GM19452 (cell line): ENCODE results near the gene SPAG7.
"Not testable (repeated sequence)": the region's sequence is repeated elsewhere in the genome, so short reads cannot be mapped to it uniquely, and the experiment has no call there.

Experiments used
- ATAC-seq: cut with Tn5 transposase; IDR thresholded peaks from one replicate; pipeline ENCODE4 v1.9.1; 2021; ENCODE audit not compliant: unreplicated experiment

SPAG7 gene

GRCh38 chr17:4938688-4939545 lies 28.7 kb downstream of the SPAG7 start:
- ATAC-seq = no peak

DNA sequence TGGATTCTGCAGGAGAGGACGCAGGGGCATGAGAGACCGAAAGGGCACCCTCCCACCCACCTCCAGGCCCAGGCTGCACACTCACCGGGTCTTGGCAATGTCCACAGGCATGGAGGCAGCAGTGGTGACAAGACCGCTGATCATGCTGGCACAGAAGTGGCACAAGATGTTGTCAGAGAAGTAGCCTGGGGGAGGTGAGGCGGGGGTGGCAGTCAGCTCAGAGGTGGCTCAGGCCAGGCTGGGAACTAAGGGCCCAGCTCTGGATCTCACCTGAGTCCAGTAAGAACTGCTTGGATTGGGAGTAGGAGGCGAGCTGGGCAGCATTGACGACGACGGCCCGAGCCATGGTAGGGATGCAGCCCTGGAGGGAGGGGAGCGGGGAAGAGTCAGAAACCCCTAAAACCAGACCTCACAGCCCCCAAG lies 29.5 kb downstream of the SPAG7 start:
- no peak for ATAC-seq

GRCh38 chr17:4937553-4937952 lies 30.1 kb downstream of the SPAG7 start:
- ATAC-seq = no peak

GRCh38 chr17:4936436-4936835 lies 31.2 kb downstream of the SPAG7 start:
- no peak for ATAC-seq

- ATAC-seq = no peak
Measured at GRCh38 chr17:4935650-4936049, 32.0 kb downstream of the SPAG7 start.

DNA sequence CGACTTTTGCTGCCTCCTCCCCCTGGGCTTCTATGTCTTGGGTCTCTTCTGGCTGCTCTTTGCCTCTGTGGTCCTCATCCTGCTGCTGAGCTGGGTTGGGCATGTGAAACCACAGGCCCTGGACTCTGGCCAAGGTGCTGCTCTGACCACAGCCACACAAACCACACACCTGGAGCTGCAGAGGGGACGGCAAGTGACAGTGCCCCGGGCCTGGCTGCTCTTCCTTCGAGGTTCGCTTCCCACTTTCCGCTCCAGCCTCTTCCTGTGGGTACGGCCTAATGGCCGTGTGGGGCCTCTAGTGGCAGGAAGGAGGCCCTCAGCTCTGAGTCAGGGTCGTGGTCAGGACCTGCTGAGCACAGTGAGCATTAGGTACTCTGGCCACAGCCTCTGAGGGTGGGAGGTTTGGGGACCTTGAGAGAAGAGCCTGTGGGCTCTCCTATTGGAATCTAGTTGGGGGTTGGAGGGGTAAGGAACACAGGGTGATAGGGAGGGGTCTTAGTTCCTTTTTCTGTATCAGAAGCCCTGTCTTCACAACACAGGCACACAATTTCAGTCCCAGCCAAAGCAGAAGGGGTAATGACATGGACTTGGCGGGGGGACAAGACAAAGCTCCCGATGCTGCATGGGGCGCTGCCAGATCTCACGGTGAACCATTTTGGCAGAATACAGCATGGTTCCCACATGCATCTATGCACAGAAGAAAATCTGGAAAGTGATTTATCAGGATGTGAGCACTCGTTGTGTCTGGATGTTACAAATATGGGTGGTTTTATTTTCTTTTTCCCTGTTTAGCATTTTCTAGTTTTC lies 33.2 kb downstream of the SPAG7 start:
- ATAC-seq = no peak

GRCh38 chr17:4933646-4934045 lies 34.0 kb downstream of the SPAG7 start:
- ATAC-seq = no peak

DNA sequence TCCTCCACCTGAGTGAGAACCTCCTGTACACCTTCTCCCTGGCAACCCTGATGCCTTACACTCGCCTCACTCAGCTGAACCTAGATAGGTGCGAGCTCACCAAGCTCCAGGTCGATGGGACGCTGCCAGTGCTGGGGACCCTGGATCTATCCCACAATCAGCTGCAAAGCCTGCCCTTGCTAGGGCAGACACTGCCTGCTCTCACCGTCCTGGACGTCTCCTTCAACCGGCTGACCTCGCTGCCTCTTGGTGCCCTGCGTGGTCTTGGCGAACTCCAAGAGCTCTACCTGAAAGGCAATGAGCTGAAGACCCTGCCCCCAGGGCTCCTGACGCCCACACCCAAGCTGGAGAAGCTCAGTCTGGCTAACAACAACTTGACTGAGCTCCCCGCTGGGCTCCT lies 34.9 kb downstream of the SPAG7 start:
- no peak for ATAC-seq

- ATAC-seq = no peak
Measured at GRCh38 chr17:4931963-4932362, 35.7 kb downstream of the SPAG7 start, which contains the start of gene GP1BA. TSS of gene GP1BA (plus strand) at chr17:4932277. CDS start at chr17:4932605, 328 bp downstream.

- ATAC-seq = no peak
Measured at GRCh38 chr17:4928881-4929280, 38.7 kb downstream of the SPAG7 start.

DNA sequence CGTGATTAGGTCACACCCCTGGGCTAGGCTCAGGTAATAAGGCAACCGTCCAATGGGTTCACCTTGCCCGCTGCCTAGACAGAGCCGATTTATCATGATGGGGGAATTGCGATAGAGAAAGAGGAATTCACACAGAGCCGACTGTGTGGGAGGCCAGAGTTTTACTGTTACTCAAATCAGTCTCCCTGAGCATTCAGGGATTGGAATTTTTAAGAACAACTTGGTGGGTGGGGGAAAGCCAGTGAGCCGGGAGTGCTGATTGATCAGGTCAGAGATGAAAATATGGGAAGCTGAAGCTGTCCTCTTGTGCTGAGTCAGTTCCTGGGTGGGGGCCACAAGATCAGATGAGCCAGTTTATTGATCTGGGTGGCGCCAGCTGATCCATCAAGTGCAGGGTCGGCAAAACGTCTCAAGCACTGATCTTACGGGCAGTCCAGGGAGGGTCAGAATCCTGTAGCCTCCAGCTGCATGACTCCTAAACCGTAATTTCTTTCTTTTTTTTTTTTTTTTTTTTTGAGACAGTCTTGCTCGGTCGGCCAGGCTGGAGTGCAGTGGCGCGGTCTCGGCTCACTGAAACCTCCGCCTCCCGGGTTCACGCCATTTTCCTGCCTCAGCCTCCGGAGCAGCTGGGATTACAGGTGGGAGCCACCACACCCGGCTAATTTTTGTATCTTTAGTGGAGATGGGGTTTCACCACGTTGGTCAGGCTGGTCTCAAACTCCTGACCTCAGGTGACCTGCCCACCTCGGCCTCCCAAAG lies 40.9 kb downstream of the SPAG7 start:
- not testable (repeated sequence) for ATAC-seq

GRCh38 chr17:4921320-4921719 lies 46.3 kb downstream of the SPAG7 start:
- ATAC-seq = no peak

DNA sequence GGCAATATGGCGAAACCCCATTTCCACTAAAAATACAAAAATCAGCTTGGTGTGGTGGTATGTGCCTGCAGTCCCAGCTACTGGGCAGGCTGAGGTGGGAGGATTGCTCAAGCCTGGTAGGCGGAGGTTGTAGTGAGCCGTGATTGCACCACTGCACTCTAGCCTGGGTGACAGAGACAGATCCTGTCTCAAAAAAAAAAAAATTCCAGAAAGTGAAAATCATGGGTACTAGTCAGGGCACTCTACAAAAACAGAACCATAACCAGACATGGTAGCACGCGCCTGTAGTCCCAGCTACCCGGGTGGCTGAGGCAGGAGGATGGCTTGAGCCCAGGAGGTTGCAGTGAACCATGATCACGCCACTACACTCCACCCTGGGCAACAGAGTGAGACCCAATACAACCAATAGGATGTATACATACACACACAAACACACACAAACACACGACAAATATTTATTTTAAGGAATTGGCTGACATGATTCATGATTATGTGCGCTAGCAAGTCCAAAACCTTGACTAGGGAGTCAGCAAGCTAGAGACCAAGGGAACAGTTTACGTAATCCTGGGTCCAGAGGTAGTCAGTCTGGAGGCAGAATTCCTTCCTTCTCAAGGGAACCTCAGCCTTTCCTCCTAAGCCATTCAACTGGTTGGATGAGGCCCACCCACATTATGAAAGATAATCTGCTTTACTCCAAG lies 47.1 kb downstream of the SPAG7 start:
- ATAC-seq = no peak

- ATAC-seq = no peak
Measured at GRCh38 chr17:4919511-4920047, 48.0 kb downstream of the SPAG7 start.

DNA sequence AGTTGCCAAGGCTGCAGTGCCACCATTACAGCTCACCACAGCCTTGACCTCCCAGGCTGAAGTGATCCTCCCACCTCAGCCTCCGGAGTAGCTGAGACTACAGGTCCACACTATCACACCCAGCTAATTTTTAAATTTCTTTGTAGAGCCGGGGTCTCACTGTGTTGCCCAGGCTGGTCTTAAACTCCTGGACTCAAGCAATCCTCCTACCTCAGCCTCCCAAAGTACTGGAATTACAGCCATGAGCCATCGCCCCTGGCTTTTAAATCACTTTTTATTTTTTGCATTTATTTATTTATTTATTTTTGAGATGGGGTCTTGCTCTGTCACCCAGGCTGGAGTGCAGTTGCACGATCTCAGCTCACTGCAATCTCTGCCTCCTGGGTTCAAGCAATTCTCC lies 53.1 kb downstream of the SPAG7 start:
- ATAC-seq = not testable (repeated sequence)

DNA sequence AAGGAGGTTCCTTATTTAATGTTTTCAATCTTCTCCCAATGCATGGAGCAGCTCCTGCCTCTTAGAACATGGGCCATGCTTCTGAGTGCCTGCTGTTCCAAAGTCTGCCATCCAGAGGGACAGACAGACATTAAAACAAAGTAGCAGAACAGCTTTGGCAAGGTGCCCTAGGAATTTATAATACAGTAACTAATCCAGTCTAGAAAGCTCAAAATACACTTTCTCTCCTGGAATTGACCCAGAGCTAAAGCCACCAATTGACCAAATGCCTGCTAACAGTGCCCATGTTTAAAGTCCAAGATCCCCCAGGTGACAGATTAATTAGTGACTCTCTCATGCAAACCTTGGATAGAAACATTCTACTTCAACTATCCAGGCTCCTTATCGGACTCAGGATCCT lies 53.6 kb downstream of the SPAG7 start:
- no peak for ATAC-seq
